DND-41 (cell line): ENCODE results near the gene AP2A2.

Experiments used
- ATAC-seq: fragments of 200-7000 bp; cut with Tn5 transposase; 3 replicates; pipeline ENCODE4 v1.9.1; 2021; ENCODE audit warnings: low read depth; ENCODE audit not compliant: insufficient read depth
- DNase-seq: peaks from one replicate; pipeline ENCODE4 v3.0.0-alpha.2; 2020
- H2AFZ ChIP-seq: 2 replicates; pipeline ENCODE4 v1.6.0; 2012; ENCODE audit warnings: low read depth, low read length
- H3K27ac ChIP-seq: 2 replicates; pipeline ENCODE4 v1.5.1; 2012; ENCODE audit warnings: low read length, inconsistent platforms
- H3K27me3 ChIP-seq: fragments of 200-600 bp; sonication (generic); 2 replicates; pipeline ENCODE4 v1.6.0; 2012; ENCODE audit warnings: low read length, mild to moderate bottlenecking, inconsistent platforms; ENCODE audit not compliant: insufficient read depth, poor library complexity
- H3K36me3 ChIP-seq: 2 replicates; pipeline ENCODE4 v1.5.1; 2012; ENCODE audit warnings: low read length, inconsistent platforms; ENCODE audit not compliant: insufficient read depth
- H3K4me1 ChIP-seq: 2 replicates; pipeline ENCODE4 v1.5.1; 2012; ENCODE audit warnings: mild to moderate bottlenecking, low read length; ENCODE audit not compliant: insufficient read depth
- H3K4me2 ChIP-seq: 2 replicates; pipeline ENCODE4 v1.6.0; 2012; ENCODE audit warnings: mild to moderate bottlenecking, moderate library complexity, low read length, inconsistent platforms; ENCODE audit not compliant: insufficient read depth
- H3K4me3 ChIP-seq, 2 experiments: fragments of 200-600 bp in 1 of 2; shearing (Covaris generic) in 1 of 2; 2 replicates each; pipeline ENCODE4 v1.5.1; 2012 to 2016; ENCODE audit warnings: inconsistent platforms in 2 of 2, low read length in 2 of 2, mild to moderate bottlenecking in 2 of 2, low read depth in 1 of 2, moderate library complexity in 1 of 2
- H3K79me2 ChIP-seq: 2 replicates; pipeline ENCODE4 v1.6.0; 2012; ENCODE audit warnings: low read length, inconsistent platforms; ENCODE audit not compliant: insufficient read depth
- H3K9ac ChIP-seq: 2 replicates; pipeline ENCODE4 v1.6.0; 2012; ENCODE audit warnings: low read depth, mild to moderate bottlenecking, inconsistent platforms, low read length, moderate library complexity
- H3K9me3 ChIP-seq: 2 replicates; pipeline ENCODE4 v1.5.1; 2012; ENCODE audit warnings: low read length, moderate library complexity, mild to moderate bottlenecking, inconsistent platforms; ENCODE audit not compliant: insufficient read depth, severe bottlenecking
- H4K20me1 ChIP-seq: 2 replicates; pipeline ENCODE4 v1.6.0; 2012; ENCODE audit warnings: low read length; ENCODE audit not compliant: insufficient read depth
- EZH2 ChIP-seq: IDR thresholded peaks from 3 replicates; pipeline ENCODE4 v1.6.1; 2012; ENCODE audit warnings: borderline replicate concordance, low read depth, mild to moderate bottlenecking, moderate library complexity, low read length, inconsistent platforms; ENCODE audit not compliant: severe bottlenecking
- TF ChIP-seq, protein P1 (sequence below): IDR thresholded peaks from 2 replicates; pipeline ENCODE4 v1.5.1; 2012; ENCODE audit warnings: borderline replicate concordance, low read length, moderate library complexity, mild to moderate bottlenecking; ENCODE audit not compliant: poor library complexity, severe bottlenecking; ENCODE audit errors: extremely low read depth

AP2A2 gene

GRCh38 chr11:897253-898142 lies 28.2 kb upstream of the AP2A2 start:
- Histone ChIP-seq H3K9ac (no peak overlapping the region), H3K36me3 (peaks cover 60% of the 10 kb centered on the region), H3K79me2 (no peaks in the 10 kb centered on the region), H3K9me3 (no peaks in the 10 kb centered on the region), H2AFZ (no peak overlapping the region), H3K4me3 (no peak overlapping the region), H3K27me3 (no peaks in the 10 kb centered on the region), H4K20me1 (peaks cover 26% of the 10 kb centered on the region), H3K27ac (no peak overlapping the region), H3K4me2 (no peak overlapping the region), H3K4me1 (no peaks in the 10 kb centered on the region)
- TF ChIP-seq, protein P1, sequence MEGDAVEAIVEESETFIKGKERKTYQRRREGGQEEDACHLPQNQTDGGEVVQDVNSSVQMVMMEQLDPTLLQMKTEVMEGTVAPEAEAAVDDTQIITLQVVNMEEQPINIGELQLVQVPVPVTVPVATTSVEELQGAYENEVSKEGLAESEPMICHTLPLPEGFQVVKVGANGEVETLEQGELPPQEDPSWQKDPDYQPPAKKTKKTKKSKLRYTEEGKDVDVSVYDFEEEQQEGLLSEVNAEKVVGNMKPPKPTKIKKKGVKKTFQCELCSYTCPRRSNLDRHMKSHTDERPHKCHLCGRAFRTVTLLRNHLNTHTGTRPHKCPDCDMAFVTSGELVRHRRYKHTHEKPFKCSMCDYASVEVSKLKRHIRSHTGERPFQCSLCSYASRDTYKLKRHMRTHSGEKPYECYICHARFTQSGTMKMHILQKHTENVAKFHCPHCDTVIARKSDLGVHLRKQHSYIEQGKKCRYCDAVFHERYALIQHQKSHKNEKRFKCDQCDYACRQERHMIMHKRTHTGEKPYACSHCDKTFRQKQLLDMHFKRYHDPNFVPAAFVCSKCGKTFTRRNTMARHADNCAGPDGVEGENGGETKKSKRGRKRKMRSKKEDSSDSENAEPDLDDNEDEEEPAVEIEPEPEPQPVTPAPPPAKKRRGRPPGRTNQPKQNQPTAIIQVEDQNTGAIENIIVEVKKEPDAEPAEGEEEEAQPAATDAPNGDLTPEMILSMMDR, result no peak
- TF ChIP-seq EZH2, result no peak
- DNase-seq (no peak), ATAC-seq (no peak)

GRCh38 chr11:898143-898511 lies 27.5 kb upstream of the AP2A2 start:
- Histone ChIP-seq H3K79me2 (no peaks in the 10 kb centered on the region), H3K27ac (no peak overlapping the region), H3K4me2 (no peak overlapping the region), H4K20me1 (peaks cover 30% of the 10 kb centered on the region), H3K9ac (no peak overlapping the region), H3K36me3 (peaks cover 61% of the 10 kb centered on the region), H3K4me1 (no peaks in the 10 kb centered on the region), H3K27me3 (no peaks in the 10 kb centered on the region), H3K9me3 (no peaks in the 10 kb centered on the region), H2AFZ (no peak overlapping the region), H3K4me3 (no peak overlapping the region)
- peak; percentile 30 for DNase-seq
- ATAC-seq, result peak; percentile 69
- TF ChIP-seq, protein P1, result peak; percentile 60
- no peak for TF ChIP-seq EZH2

DNA sequence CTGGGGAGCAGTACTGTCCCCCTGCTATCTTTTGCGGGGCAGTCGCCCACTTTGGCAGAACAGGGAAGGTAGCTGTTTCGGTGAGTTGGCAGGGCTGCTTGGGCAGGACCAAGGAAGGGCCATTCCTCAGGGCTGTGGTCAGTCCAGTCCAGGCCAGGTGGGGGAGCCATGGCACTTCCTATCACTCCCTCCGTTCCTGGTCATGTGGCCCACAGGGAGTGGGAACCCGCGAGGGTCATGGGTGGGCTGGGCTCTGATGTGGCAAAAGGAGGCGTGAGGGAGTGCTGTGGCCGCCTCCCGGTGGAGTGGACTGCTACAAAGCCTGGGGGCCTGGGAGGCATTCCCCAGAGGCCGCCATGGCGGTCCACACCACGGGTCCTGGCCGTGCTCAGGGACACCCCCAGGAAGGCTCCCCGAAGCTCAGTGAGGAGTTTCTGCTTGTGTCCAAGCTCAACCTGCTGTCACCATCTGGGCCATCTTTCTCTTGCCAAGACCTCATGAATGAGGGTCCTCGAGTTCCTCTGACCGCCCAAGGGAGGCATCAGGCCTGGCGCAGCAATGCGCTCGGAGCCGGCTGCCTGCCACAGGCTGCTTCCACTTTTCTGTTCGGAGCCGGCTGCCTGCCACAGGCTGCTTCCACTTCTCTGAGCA lies 27.0 kb upstream of the AP2A2 start:
- DNase-seq, result no peak
- Histone ChIP-seq H3K27me3 (no peaks in the 10 kb centered on the region), H3K4me1 (no peaks in the 10 kb centered on the region), H2AFZ (no peak overlapping the region), H3K9me3 (no peaks in the 10 kb centered on the region), H3K36me3 (peaks cover 62% of the 10 kb centered on the region), H3K9ac (no peak overlapping the region), H3K27ac (no peak overlapping the region), H4K20me1 (peaks cover 31% of the 10 kb centered on the region), H3K4me2 (no peak overlapping the region), H3K4me3 (no peak overlapping the region), H3K79me2 (no peaks in the 10 kb centered on the region)
- ATAC-seq, result no peak
- TF ChIP-seq, protein P1, result no peak
